IMR-90 (cell line): Measurements from ENCODE around the gene RFTN2. TPM values are rescaled to one million over a fixed set of nuclear protein-coding genes. Genes with fewer than 3 reads are reported as not detected.

Experiments
- ATAC-seq: fragments of 200-7000 bp; cut with Tn5 transposase; 2 replicates; pipeline ENCODE4 v1.9.1; 2020; ENCODE audit warnings: low read depth, mild to moderate bottlenecking, moderate library complexity
- BruUV-seq: library from RNA; stranded (reverse); fragments of 400-500 nt; replicated peaks from 2 replicates; lab custom pipeline; 2021; lab: Mats Ljungman, UMichigan
- CTCF ChIA-PET: fragments of 300-600 bp; formaldehyde crosslinking; extraction: SDS; loops from one replicate; lab custom pipeline; 2021; ENCODE audit warnings: antibody characterized with exemption; lab: Yijun Ruan, JAX
- POLR2A ChIA-PET: fragments of 300-600 bp; sonication (Branson Sonifier 250); formaldehyde crosslinking; loops from one replicate; lab custom pipeline; 2022; ENCODE audit warnings: antibody characterized with exemption; ENCODE audit not compliant: unreplicated experiment; lab: Charles Lee
- DNase-seq: peaks from one replicate; pipeline ENCODE4 v3.0.0; 2013
- H2AFZ ChIP-seq: replicated peaks from 2 replicates; pipeline ENCODE3; 2013; ENCODE audit warnings: low read length, mild to moderate bottlenecking; ENCODE audit not compliant: poor library complexity
- H2AK5ac ChIP-seq: 2 replicates; pipeline ENCODE4 v1.6.1; 2013; ENCODE audit warnings: low read depth, low read length, inconsistent platforms
- H2AK9ac ChIP-seq: replicated peaks from 2 replicates; pipeline ENCODE3; 2013; ENCODE audit warnings: mild to moderate bottlenecking, low read depth, low read length, moderate library complexity; ENCODE audit not compliant: poor library complexity
- H2BK120ac ChIP-seq: 2 replicates; pipeline ENCODE4 v1.6.1; 2013; ENCODE audit warnings: low read depth, low read length, inconsistent platforms
- H2BK15ac ChIP-seq: 3 replicates; pipeline ENCODE4 v1.6.1; 2013; ENCODE audit warnings: low read depth, low read length, inconsistent platforms
- H2BK20ac ChIP-seq: 2 replicates; pipeline ENCODE4 v1.6.1; 2013; ENCODE audit warnings: low read depth, mild to moderate bottlenecking, inconsistent platforms, low read length, moderate library complexity
- H2BK5ac ChIP-seq: 2 replicates; pipeline ENCODE4 v1.6.1; 2013; ENCODE audit warnings: mild to moderate bottlenecking, low read depth, low read length, inconsistent platforms; ENCODE audit not compliant: poor library complexity, severe bottlenecking
- H3K14ac ChIP-seq: replicated peaks from 2 replicates; pipeline ENCODE4 v1.6.1; 2013; ENCODE audit warnings: low read depth, low read length, inconsistent platforms
- H3K18ac ChIP-seq: 2 replicates; pipeline ENCODE4 v1.6.1; 2013; ENCODE audit warnings: low read depth, low read length, control low read depth
- H3K23ac ChIP-seq: 2 replicates; pipeline ENCODE4 v1.6.1; 2013; ENCODE audit warnings: low read depth, low read length, inconsistent platforms
- H3K27ac ChIP-seq: 2 replicates; pipeline ENCODE4 v1.5.1; 2013; ENCODE audit warnings: mild to moderate bottlenecking, control low read depth, low read length; ENCODE audit not compliant: insufficient read depth
- H3K27me3 ChIP-seq: 2 replicates; pipeline ENCODE4 v1.6.1; 2013; ENCODE audit warnings: low read length; ENCODE audit not compliant: control insufficient read depth, insufficient read depth
- H3K36me3 ChIP-seq: 2 replicates; pipeline ENCODE4 v1.6.1; 2013; ENCODE audit warnings: low read length, mixed read lengths; ENCODE audit not compliant: control insufficient read depth, insufficient read depth
- H3K4ac ChIP-seq: 2 replicates; pipeline ENCODE4 v1.6.1; 2013; ENCODE audit warnings: low read depth, low read length, inconsistent platforms
- H3K4me1 ChIP-seq: 2 replicates; pipeline ENCODE4 v1.6.1; 2013; ENCODE audit warnings: low read length, mixed read lengths; ENCODE audit not compliant: control insufficient read depth, insufficient read depth
- H3K4me2 ChIP-seq: 2 replicates; pipeline ENCODE4 v1.6.1; 2013; ENCODE audit warnings: low read depth, mild to moderate bottlenecking, control low read depth, low read length, moderate library complexity
- H3K4me3 ChIP-seq: 2 replicates; pipeline ENCODE4 v1.5.1; 2013; ENCODE audit warnings: low read depth, mild to moderate bottlenecking, control low read depth, low read length, moderate library complexity; ENCODE audit not compliant: insufficient read depth
- H3K56ac ChIP-seq: 2 replicates; pipeline ENCODE4 v1.6.1; 2013; ENCODE audit warnings: low read length, inconsistent platforms; ENCODE audit not compliant: insufficient read depth; ENCODE audit errors: extremely low read depth
- H3K79me1 ChIP-seq, 2 experiments: 2 replicates each; pipeline ENCODE4 v1.6.1; 2013; ENCODE audit warnings: low read length in 2 of 2, inconsistent platforms in 1 of 2, low read depth in 1 of 2
- H3K9ac ChIP-seq: 2 replicates; pipeline ENCODE4 v1.6.1; 2013; ENCODE audit warnings: low read depth, low read length, control low read depth
- H3K9me1 ChIP-seq: 2 replicates; pipeline ENCODE4 v1.6.1; 2013; ENCODE audit warnings: low read length, inconsistent platforms; ENCODE audit not compliant: insufficient read depth
- H3K9me3 ChIP-seq: 2 replicates; pipeline ENCODE4 v1.6.1; 2013; ENCODE audit warnings: low read length; ENCODE audit not compliant: control insufficient read depth, insufficient read depth
- H4K20me1 ChIP-seq: 2 replicates; pipeline ENCODE4 v1.6.1; 2013; ENCODE audit warnings: low read length, inconsistent platforms; ENCODE audit not compliant: insufficient read depth
- H4K5ac ChIP-seq: 2 replicates; pipeline ENCODE4 v1.6.1; 2013; ENCODE audit warnings: mild to moderate bottlenecking, low read depth, low read length, control low read depth
- H4K8ac ChIP-seq, 2 experiments: 2 replicates each; pipeline ENCODE4 v1.6.1; 2013; ENCODE audit warnings: low read depth in 2 of 2, low read length in 2 of 2, control low read depth in 1 of 2, inconsistent platforms in 1 of 2
- H4K91ac ChIP-seq: 2 replicates; pipeline ENCODE4 v1.6.1; 2013; ENCODE audit warnings: low read depth, low read length, inconsistent platforms; ENCODE audit not compliant: insufficient read depth
- MAFK ChIP-seq: IDR thresholded peaks from 2 replicates; pipeline ENCODE4 v1.6.1; 2012; ENCODE audit warnings: low read depth, low read length, improper control_type of control experiment
- RAD21 ChIP-seq: IDR thresholded peaks from 2 replicates; pipeline ENCODE4 v1.6.1; 2012; ENCODE audit warnings: low read length, improper control_type of control experiment
- WGBS, 2 experiments: methylation state at CpG; one replicate each; pipeline versions ENCODE4 v1.1.5 to v1.1.7; 2013; ENCODE audit warnings: missing lambda C conversion rate in 2 of 2; ENCODE audit not compliant: insufficient read length in 1 of 2; ENCODE audit errors: extremely low coverage in 2 of 2; 5-methylcytosine and 5-hydroxymethylcytosine counted together
- dilution Hi-C: fragments of 300-500 bp; cut with HindIII; formaldehyde crosslinking; loops from one replicate; pipeline ENCODE4 v1.14.3; 2018; ENCODE audit warnings: low sequenced_read_pairs; ENCODE audit not compliant: unreplicated experiment
- in situ Hi-C: fragments of 300-500 bp; cut with MboI; formaldehyde crosslinking; loops from 3 replicates; pipeline ENCODE4 v1.14.3; 2019; ENCODE audit warnings: low sequenced_read_pairs, inconsistent platforms, mixed read lengths
- intact Hi-C: fragments of 100-400 bp; cut with micrococcal nuclease; formaldehyde crosslinking; loops from 2 replicates; pipeline ENCODE4 v1.10.0; 2022
- polyA plus RNA-seq, 3 experiments: library from polyadenylated mRNA; depleted of rRNA; stranded (reverse); fragments of >200 nt; gene quantifications; 2 replicates each; pipeline ENCODE4 v1.2.3, GENCODE V29; 2012; ENCODE audit warnings: low replicate concordance in 1 of 3
- total RNA-seq: library from RNA; depleted of rRNA; stranded (reverse); fragments of >200 nt; gene quantifications from 2 replicates; pipeline ENCODE4 v1.2.3, GENCODE V29; 2012

The RFTN2 gene
- total and polyA plus RNA-seq, 2 of the 4 experiments (the other 2 are of a cell fraction): 0.44 to 2.3 TPM

- Histone ChIP-seq H3K4me2 (no peak overlapping the region), H2AK9ac (no peak overlapping the region)
- CTCF ChIA-PET: no interaction called here
These were observed 126.8 kb downstream of the RFTN2 start for GRCh38 chr2:197548582-197548981.

More at GRCh38 chr2:197548582-197548981, 126.8 kb downstream of the RFTN2 start:
- TF ChIP-seq MAFK: no peak
- no peak for TF ChIP-seq RAD21
- ATAC-seq: no peak
- intact Hi-C loops: no loop called here
- in situ Hi-C loops: no loop called here
- Histone ChIP-seq H2AFZ (no peak overlapping the region), H3K56ac (no peak overlapping the region), H4K5ac (no peak overlapping the region), H3K9me1 (no peaks in the 10 kb centered on the region), H3K27ac (no peak overlapping the region), H3K4me1 (no peaks in the 10 kb centered on the region), H2BK20ac (no peak overlapping the region), H3K9ac (no peak overlapping the region), H3K4me3 (no peak overlapping the region), H3K9me3 (no peaks in the 10 kb centered on the region), H4K91ac (no peak overlapping the region), H4K20me1 (peaks cover 4% of the 10 kb centered on the region; the same call in 1 of the 2 replicates), H2BK15ac (no peak overlapping the region), H3K14ac (no peak overlapping the region), H3K23ac (no peak overlapping the region), H3K79me1 (peaks cover 3 to 25% of the 10 kb centered on the region in 2 experiments; a peak in 3 of 4 replicates), H2BK120ac (no peak overlapping the region), H4K8ac (no peak overlapping the region), H2AK5ac (no peak overlapping the region), H3K27me3 (no peaks in the 10 kb centered on the region), H2BK5ac (no peak overlapping the region), H3K18ac (no peak overlapping the region), H3K4ac (no peak overlapping the region), H3K36me3 (peaks cover 20% of the 10 kb centered on the region)
- no peak for DNase-seq
- POLR2A ChIA-PET: no interaction called here
- WGBS, 2 experiments: 100% methylated on average over 1 to 2 of the region's 5 CpGs
- dilution Hi-C loops: no loop called here
- BruUV-seq: no TSS peak
